ENCODE measurements around the gene PTPRJ. TPM values are rescaled to one million over a fixed set of nuclear protein-coding genes. Genes with fewer than 3 reads are reported as not detected.

The PTPRJ gene
- total RNA-seq, 1 experiment from 2014 or later: 19.9 TPM

GRCh38 chr11:48216510-48216909 is 236.2 kb downstream of the PTPRJ start, which contains the start of gene OR4B1:
OR4B1 (plus strand) TSS chr11:48216810; CDS start chr11:48216810, 0 bp downstream.
- no peak for DNase-seq (ENCODE audit: low spot score)

Other genes with a start within 250 kb of the PTPRJ start
- 13.1 and 17.6 TPM in 2 replicates for gene FNBP4, start 213.2 kb upstream of the PTPRJ start, total RNA-seq (2014; rRNA removed; shearing (Covaris generic))
- gene NUP160, start 132.2 kb upstream of the PTPRJ start, total RNA-seq (2014; rRNA removed; shearing (Covaris generic)): 32.9 and 33.1 TPM in 2 replicates
- not detected in 2 replicates for gene OR4B1, start 236.3 kb downstream of the PTPRJ start, total RNA-seq (2014; rRNA removed; shearing (Covaris generic))

Measured in H4 (cell line).